Kasumi-1 (cell line): ENCODE measurements around the gene ZFAND5.
A peak's percentile ranks its signal among the peaks of the same experiment; 100 is the strongest.

Experiments used
- DNase-seq, 2 experiments: peaks; one replicate each; lab custom pipeline; 2025; lab: John Stamatoyannopoulos, UW

The ZFAND5 gene

GRCh38 chr9:72362680-72363139, 2.3 kb downstream of the ZFAND5 start:
- DNase-seq: peak; percentile 73

GRCh38 chr9:72362118-72362531, 2.9 kb downstream of the ZFAND5 start:
- no peak for DNase-seq

- DNase-seq: no peak
These were observed 3.8 kb downstream of the ZFAND5 start for GRCh38 chr9:72361217-72361616.

DNA sequence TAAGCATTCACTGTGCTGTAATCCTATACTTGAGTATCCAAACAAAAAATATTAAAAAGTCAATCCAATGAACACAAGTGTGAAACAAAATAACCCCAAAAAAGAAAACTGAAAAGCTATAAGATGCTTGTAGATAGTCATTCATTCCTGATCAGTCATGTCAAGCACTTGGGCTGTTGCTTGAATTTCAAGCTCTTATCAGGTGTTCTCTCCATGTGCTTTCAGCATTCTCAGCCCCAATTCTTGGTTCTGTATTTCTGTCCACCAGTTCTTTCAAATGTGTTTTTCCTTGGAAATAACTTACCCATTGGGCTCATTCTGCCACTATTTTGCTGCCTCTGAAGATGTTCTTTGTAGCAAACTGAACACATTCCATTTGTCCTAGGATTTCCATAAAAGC, 4.7 kb downstream of the ZFAND5 start:
- DNase-seq: no peak

GRCh38 chr9:72356041-72356582, 8.9 kb downstream of the ZFAND5 start:
- no peak for DNase-seq

- no peak for DNase-seq
These were observed 9.9 kb downstream of the ZFAND5 start for GRCh38 chr9:72355153-72355552.

DNA sequence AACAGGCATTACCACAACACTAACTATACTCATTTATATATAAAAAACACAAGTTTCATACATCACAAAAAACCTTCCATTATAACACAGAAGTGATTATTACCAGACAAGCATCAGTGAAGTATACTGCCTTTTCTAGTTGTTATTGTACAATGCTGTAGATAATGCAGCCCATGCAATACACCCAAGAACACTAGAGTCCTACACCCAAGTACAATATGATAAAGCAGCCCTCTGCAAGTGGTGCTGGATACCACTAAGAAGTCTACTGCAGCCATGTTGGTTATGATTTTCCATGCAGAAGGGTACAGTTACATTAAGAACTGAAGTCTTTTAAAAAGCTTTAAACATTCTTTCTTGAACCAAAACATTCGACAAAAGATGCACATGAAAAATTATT, 10.3 kb downstream of the ZFAND5 start:
- DNase-seq: no peak

DNA sequence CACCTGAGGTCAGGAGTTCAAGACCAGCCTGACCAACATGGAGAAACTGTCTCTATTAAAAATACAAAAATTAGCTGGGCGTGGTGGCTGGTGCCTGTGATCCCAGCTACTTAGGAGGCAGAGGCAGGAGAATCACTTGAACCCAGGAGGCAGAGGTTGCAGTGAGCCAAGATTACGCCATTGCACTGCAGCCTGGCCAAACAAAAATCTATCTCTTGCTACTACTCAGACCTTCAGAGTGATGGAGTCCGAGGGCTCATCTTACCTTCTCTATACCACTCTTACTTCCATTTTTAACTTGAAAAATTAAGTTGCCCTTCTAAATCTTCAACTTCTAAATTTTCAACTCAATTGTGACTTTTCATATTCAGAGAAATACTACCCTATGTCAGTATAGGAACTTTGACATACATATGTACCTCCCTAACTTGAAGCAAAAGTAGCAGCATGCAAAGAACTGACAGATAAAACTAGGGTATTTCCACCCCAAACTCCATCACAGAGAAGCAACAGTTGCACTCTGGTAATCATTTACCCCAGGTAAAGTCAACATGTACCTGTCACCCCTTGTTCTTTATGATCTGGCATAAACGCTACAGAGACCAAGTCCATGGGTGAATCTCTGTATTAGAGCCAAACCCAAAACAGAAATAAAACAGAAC, 11.4 kb downstream of the ZFAND5 start:
- DNase-seq: no peak

- DNase-seq: no peak
These were observed 12.1 kb downstream of the ZFAND5 start for GRCh38 chr9:72352911-72353388.

DNA sequence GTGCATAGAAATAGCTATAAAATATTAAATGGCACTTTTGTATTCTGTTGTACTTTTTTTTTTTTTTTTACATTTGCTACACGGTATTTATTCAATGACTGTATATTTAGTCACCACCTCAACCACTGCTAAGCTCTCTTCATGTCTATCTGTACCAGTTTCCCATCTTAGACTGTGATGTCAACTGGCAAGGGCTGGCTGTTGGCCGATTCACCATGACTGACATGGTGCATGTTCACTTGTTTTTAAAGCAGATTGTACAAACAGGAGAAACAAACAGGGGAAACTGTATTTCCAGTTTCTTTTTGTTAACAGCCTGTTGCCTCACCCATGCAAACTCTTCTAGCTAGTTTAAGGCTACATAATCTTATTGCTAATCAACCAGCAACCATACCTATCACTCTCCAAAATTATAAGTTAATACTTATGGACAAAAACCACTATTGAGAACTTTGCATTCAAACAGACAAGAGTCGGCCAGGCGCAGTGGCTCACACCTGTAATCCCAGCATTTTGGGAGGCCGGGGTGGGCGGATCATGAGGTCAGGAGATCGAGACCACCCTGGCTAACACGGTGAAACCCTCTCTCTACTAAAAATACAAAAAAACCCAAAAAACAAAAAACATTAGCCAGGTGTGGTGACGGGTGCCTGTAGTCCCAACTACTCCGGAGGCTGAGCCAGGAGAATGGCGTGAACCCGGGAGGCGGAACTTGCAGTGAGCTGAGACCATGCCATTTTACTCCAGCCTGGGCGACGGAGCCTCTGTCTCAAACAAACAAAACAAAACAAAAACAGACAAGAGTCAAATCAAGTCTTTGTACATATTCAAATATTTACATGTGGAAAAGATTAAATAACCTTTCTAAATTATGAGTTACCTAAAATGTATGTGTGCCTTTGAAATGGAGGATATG, 13.2 kb downstream of the ZFAND5 start:
- DNase-seq: no peak

DNA sequence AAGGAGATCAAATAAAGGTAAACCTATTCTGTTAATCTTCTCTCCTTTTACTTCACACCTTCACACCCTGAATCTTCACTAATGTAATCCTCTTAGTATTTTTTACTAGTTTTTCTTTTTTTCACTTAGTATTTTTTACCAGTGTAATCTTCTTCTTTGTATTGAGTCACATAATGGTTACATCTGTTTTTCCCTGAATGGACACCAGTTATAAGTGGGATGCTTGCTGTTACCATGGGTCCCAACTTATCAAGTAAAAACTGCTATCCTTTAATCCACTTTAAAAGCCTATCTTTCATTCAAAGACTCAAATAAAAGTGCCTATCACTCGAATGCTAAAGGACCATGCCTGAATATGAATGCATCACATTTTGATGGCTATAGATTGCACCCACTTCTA, 15.1 kb downstream of the ZFAND5 start:
- DNase-seq: no peak

- DNase-seq: no peak
These were observed 15.8 kb downstream of the ZFAND5 start for GRCh38 chr9:72349240-72349639.

DNA sequence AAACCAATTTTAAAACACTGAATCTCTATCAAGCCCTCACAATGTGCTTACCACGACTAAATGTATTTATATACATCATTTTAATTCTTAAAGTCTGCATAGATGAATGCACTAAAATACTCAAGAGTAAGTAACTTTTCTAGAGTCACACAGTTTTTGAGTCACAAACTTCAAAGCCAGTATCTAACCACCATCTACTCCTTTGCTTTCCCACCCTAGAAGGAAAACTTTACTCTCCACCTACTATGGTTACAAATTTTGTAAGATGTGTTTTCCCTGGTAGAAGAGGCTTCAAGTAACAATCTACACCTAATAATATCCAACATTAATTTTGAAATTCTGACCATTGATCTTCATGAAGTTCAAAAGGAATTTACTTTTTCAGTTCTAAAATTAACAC, 18.7 kb downstream of the ZFAND5 start:
- DNase-seq: no peak

DNA sequence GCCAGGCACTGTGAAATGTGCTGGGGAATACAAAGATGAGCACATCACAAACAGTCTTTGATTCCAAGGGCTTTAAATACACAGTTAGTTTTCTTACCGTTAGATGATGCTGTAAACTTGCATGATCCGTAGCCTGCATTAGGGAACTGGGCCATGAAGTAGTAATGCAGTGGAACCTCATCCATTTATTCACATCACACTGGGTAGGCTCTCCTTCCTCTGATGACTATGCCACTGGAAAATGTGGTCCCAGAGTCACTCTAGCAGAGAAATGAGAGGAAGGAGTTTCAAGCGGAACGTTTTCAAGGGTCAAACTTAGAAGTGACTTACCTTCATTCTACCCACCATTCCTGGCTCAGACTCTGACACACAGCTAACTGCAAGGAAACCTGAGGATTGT, 26.4 kb downstream of the ZFAND5 start:
- no peak for DNase-seq

DNA sequence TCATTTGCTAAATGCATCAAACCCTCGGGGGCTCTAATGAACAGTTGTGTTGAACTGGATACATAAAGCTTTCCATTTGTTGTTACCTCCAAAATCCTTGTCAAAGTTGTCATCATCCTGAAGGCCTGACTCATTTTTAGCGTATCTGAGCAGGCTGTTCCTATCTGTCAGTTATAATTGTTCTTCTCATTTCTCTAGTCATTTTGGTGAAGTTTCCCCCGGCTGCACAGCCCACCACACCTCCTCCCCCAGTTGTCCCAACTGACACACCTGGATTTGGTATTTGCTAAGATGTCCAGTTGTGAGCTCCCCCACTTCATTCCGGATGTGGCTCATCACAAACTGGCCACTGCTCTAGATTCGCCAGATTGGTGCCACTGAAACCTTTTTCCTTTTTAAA, 27.7 kb downstream of the ZFAND5 start:
- DNase-seq: no peak

DNA sequence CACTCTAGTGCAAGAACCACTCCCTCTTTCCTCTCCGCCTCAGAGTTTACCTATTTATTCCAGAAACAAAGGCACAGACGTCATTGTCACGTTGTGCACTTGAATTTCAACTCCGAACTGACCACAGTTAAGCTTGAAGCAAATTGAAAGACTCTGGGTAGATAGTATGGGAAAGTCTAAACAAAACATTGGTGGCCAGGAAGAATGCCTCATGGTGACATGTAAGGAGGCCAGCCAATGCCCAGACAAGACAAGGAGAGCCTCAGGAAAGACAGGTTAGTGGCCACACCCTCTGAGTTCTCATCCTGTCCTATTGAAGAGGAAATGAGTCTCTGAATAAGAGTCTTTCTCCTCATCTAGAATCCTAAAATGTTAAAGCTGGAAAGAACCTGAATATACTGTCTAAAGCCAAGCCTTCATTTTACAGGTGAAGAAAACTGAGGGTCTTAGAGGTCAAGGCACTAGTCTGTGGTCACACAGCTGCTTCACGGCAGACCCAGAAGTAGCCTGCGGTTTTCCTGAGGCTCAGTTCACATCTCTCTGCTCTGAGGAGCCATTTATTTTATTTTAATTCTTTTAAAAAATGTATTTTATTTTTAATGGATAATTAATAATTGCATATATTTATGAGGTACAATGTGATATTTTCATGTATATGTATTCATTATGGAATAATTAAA, 30.2 kb downstream of the ZFAND5 start:
- no peak for DNase-seq

DNA sequence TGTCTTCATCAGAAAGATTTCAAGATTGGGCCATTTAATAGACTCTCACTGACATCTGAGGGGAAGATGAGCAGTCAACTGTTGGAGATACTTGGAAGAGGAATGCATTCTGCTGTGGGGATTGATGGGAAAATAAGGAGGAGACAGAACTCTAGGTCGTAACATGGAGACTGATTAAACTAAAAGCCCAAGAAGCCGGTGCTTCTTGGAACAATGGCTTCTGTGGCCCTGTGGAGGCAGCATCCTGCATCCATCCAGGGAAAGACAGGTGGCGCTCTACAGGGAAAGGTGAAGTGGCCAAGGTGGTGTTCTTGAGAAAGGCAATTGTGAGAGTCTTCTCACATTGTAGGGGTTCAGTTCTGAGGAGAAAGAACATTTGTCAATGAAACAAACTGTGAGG, 31.3 kb downstream of the ZFAND5 start:
- DNase-seq: no peak

GRCh38 chr9:72333197-72333596, 31.8 kb downstream of the ZFAND5 start:
- DNase-seq: no peak

- DNase-seq: no peak
These were observed 32.7 kb downstream of the ZFAND5 start for GRCh38 chr9:72332351-72332750.

DNA sequence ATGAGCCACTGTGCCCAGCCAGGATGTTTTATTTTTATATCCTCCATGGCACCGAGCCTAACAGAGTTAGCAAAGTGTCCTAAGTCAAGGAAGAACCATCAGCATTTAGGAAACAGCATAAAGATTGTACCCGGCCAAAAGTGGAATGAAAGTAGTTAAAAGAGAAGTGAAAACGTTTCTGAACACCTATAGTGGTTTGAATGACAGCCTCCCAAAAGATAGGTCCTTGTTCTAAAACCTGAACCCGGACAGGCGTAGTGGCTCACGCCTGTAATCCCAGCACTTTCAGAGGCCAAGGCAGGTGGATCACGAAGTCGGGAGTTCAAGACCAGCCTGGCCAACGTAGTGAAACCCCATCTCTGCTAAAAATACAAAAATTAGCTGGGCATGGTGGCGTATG, 37.4 kb downstream of the ZFAND5 start:
- DNase-seq: no peak

DNA sequence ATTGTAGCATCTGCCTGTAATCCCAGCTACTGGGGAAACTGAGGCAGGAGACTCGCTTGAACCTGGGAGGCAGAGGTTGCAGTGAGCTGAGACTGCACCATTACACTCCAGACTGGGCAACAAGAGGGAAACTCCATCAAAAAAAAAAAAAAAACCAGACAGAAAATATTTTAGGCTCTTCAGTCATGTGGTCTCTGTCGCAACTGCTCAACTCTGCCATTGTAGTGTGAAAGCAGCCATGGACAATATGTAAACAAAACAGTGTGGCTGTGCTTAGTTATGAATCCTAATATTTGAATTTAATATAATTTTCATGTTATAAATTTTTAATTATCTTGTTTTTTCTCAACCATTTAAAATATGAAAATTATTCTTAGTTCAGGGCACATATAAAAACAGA, 38.4 kb downstream of the ZFAND5 start:
- DNase-seq: no peak

DNA sequence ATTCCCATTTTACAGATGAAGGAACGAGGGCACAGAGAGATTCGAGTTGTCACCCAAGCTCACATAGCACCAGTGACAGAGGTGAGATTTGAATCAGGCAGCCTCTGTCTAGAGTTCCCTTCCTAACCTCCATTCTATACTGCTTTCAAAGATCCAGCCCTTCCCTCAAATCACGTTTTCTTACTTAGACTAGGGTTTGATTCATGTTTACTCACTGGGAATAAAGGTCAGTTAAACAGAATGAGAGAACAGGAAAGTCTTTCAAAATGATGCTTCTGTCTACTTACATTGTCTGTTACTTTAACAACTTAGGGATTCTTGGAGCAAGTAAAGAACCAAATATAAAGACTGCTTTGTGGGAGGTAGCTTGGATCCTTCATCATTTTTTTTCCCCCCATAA, 40.0 kb downstream of the ZFAND5 start:
- no peak for DNase-seq
